ENCODE results near the gene EPN3.

DNA sequence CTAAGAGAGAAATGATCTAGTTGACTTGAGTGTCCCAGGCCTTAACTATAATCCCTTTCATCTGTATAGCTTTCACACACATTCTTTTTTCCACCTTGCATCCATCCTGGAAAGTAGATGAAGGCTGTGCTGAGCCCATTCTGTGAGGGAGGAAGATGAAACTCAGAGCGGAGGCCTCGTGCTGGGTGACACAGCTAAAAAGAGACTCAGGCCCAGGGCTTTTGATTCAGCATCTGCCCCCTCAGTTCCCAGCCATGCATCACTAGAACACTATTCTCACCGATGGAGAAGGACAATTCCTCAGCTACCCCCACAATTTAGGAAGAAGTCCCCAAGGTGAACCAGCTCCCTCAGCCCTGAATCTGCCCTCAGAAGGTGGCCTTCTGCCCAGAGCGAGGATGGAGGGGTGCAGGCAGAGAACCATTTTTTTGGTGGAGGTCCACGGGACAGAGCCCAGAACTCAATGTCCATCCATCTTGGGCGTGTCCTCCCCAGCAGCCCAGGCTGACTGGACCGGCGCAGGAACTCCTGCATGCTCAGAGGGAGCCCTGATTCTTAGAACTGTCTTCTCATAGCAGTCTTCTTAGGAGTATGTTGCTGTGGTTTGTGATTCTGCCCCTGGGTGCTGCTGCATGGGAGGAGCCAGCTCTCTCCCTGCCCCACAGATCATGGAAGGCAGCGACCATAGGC is 30.1 kb upstream of the EPN3 start:
- no peak for TF ChIP-seq EP300 (IDR thresholded peaks at IDR 0.05)
- no peak for TF ChIP-seq CTCF (IDR thresholded peaks at IDR 0.05)
- TF ChIP-seq POLR2A (IDR thresholded peaks at IDR 0.05) = no peak
